Sigmoid colon (tissue), 3 donors: ENCODE data around the gene BUB1.
"Not testable (repeated sequence)": the region's sequence is repeated elsewhere in the genome, so short reads cannot be mapped to it uniquely, and the experiment has no call there.

Experiments
- CTCF ChIP-seq, 4 experiments: fragments of 450-650 bp in 3 of 4; fragments of 200-600 bp in 1 of 4; IDR thresholded peaks; one replicate each; pipeline ENCODE4 v1.5.1; 2016 to 2019; ENCODE audit warnings: antibody characterized with exemption in 4 of 4, mild to moderate bottlenecking in 3 of 4, moderate library complexity in 2 of 4
- POLR2A ChIP-seq, 2 donors: fragments of 450-650 bp; IDR thresholded peaks; one replicate each; pipeline ENCODE4 v1.6.1; 2016; ENCODE audit warnings: antibody characterized with exemption in 2 of 2, mild to moderate bottlenecking in 2 of 2, moderate library complexity in 2 of 2

GRCh38 chr2:110695146-110695898, 17.5 kb upstream of the BUB1 start:
- not testable (repeated sequence) for TF ChIP-seq POLR2A, CTCF (IDR thresholded peaks at IDR 0.05)
